Epithelial cell of proximal tubule (primary cell): ENCODE results near the gene MRFAP1. TPM values are rescaled to one million over a fixed set of nuclear protein-coding genes. Genes with fewer than 3 reads are reported as not detected.

Source experiments
- DNase-seq: peaks from one replicate; pipeline ENCODE4 v3.0.0-alpha.2; 2011; ENCODE audit warnings: low read depth
- H3K4me3 ChIP-seq: 2 replicates; pipeline ENCODE4 v1.5.1; 2011; ENCODE audit warnings: low read depth, mild to moderate bottlenecking, low read length
- CTCF ChIP-seq: conservative IDR thresholded peaks from 2 replicates; pipeline ENCODE4 v1.5.1; 2012; ENCODE audit warnings: low read depth, mild to moderate bottlenecking, low read length
- total RNA-seq: library from RNA; depleted of rRNA; stranded (reverse); fragments of >200 nt; gene quantifications from 2 replicates; pipeline ENCODE4 v1.2.3, GENCODE V29; 2015

Gene MRFAP1
- total RNA-seq, 1 donor from 2014 or later, result 330 TPM

- TF ChIP-seq CTCF, result no peak
- no peak overlapping the region for H3K4me3 ChIP-seq
- no peak for DNase-seq
Observed at GRCh38 chr4:6610856-6611430, 29.5 kb upstream of the MRFAP1 start.

- no peak overlapping the region for H3K4me3 ChIP-seq
- no peak for TF ChIP-seq CTCF
- DNase-seq, result no peak
Observed at GRCh38 chr4:6612961-6613675, 27.4 kb upstream of the MRFAP1 start.

- no peak for DNase-seq
- TF ChIP-seq CTCF, result no peak
- no peak overlapping the region for H3K4me3 ChIP-seq
Observed at GRCh38 chr4:6613676-6614651, 26.5 kb upstream of the MRFAP1 start.

GRCh38 chr4:6614701-6615230, 25.7 kb upstream of the MRFAP1 start:
- no peak for TF ChIP-seq CTCF
- DNase-seq, result no peak
- H3K4me3 ChIP-seq, result no peak overlapping the region

GRCh38 chr4:6616087-6616995, 24.1 kb upstream of the MRFAP1 start:
- H3K4me3 ChIP-seq, result no peak overlapping the region
- no peak for DNase-seq
- no peak for TF ChIP-seq CTCF

GRCh38 chr4:6617246-6617645, 23.2 kb upstream of the MRFAP1 start:
- no peak for TF ChIP-seq CTCF
- H3K4me3 ChIP-seq, result no peak overlapping the region
- no peak for DNase-seq
